Effector memory CD8-positive, alpha-beta T cell (primary cell): ENCODE measurements around the gene RMI2.
A peak's percentile ranks its signal among the peaks of the same experiment; 100 is the strongest.
"Not testable (repeated sequence)": the region's sequence is repeated elsewhere in the genome, so short reads cannot be mapped to it uniquely, and the experiment has no call there.

Experiments used
- ATAC-seq: fragments of 150-1000 bp; cut with Tn5 transposase; replicated peaks from 2 replicates; pipeline ENCODE4 v1.10.0; 2021; ENCODE audit warnings: mild to moderate bottlenecking, moderate library complexity
- DNase-seq, 3 experiments: peaks; one replicate each; pipeline ENCODE4 v3.0.0; 2021
- H3K27ac Mint-ChIP-seq, 2 donors: one replicate each; pipeline ENCODE4 v1.8.0; 2022; ENCODE audit warnings: mild to moderate bottlenecking in 2 of 2, mixed read lengths in 2 of 2, moderate library complexity in 2 of 2
- H3K27me3 Mint-ChIP-seq, 2 donors: one replicate each; pipeline ENCODE4 v1.8.0; 2022; ENCODE audit warnings: mixed read lengths in 2 of 2
- H3K36me3 Mint-ChIP-seq: one replicate; pipeline ENCODE4 v1.8.0; 2022; ENCODE audit warnings: mild to moderate bottlenecking, moderate library complexity, mixed read lengths; ENCODE audit not compliant: insufficient read depth
- H3K4me1 Mint-ChIP-seq, 2 donors: one replicate each; pipeline ENCODE4 v1.8.0; 2022; ENCODE audit warnings: low read depth in 2 of 2, mixed read lengths in 2 of 2
- H3K4me3 Mint-ChIP-seq, 2 donors: one replicate each; pipeline ENCODE4 v1.8.0; 2022; ENCODE audit warnings: mild to moderate bottlenecking in 2 of 2, mixed read lengths in 2 of 2, moderate library complexity in 2 of 2
- H3K9me3 Mint-ChIP-seq, 2 donors: one replicate each; pipeline ENCODE4 v1.8.0; 2022; ENCODE audit warnings: mixed read lengths in 2 of 2
- total RNA-seq, 9 experiments: gene quantifications; one replicate each; lab custom pipeline; 2026; lab: John Stamatoyannopoulos, UW

Gene RMI2
- total RNA-seq, result 0.13 to 4.8 (median 1.3) reads per million in 9 experiments

GRCh38 chr16:11345040-11345862 is at the start of gene RMI2:
Gene RMI2, plus strand, starts transcription at chr16:11345459. Its CDS starts 13 bp downstream, at chr16:11345472.
- Mint-ChIP-seq H3K9me3 (no peaks in the 10 kb centered on the region), H3K36me3 (peaks cover 11% of the 10 kb centered on the region), H3K4me3 (peak within 1 kb of the TSS; percentile 84 to 86), H3K4me1 (peaks cover 5 to 11% of the 10 kb centered on the region in 2 donors), H3K27me3 (peaks cover 0 to 40% of the 10 kb centered on the region in 2 donors), H3K27ac (peak within 1 kb of the TSS in 1 of 2 donors; percentile 78)
- DNase-seq, result peak; percentile 90 to 93 (median 92)
- peak; percentile 99 for ATAC-seq

GRCh38 chr16:11295672-11296071 is 49.6 kb upstream of the RMI2 start:
- Mint-ChIP-seq H3K27ac (no peak overlapping the region), H3K27me3 (peaks cover 18 to 36% of the 10 kb centered on the region in 2 donors), H3K4me3 (no peak overlapping the region), H3K36me3 (no peaks in the 10 kb centered on the region), H3K9me3 (no peaks in the 10 kb centered on the region), H3K4me1 (peaks cover 8 to 15% of the 10 kb centered on the region in 2 donors)
- no peak for DNase-seq
- ATAC-seq, result no peak

DNA sequence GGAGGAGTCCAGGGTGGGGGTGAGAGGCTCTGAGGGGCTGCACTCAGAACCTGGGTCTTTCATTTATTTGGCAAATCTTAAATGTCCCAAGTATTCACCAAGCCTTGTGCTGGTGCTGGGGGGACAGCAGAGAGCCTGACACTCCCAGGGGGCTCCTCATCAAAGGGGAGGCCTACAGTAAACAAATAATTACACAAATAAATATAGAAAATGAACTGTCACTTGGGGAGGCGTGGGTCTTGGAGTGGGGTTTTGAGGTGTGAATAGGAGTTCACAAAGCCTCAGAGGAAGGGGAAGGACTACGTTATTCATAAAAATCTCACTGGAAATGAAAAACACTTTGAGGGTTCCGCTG is 48.9 kb upstream of the RMI2 start:
- peaks cover 16 to 30% of the 10 kb centered on the region in 2 donors for H3K27me3 Mint-ChIP-seq
- H3K4me3 Mint-ChIP-seq, result peak overlapping the region in 1 of 2 donors; percentile 8
- H3K36me3 Mint-ChIP-seq, result no peaks in the 10 kb centered on the region
- H3K4me1 Mint-ChIP-seq, result peaks cover 8 to 15% of the 10 kb centered on the region in 2 donors
- no peak for DNase-seq
- no peak overlapping the region for H3K27ac Mint-ChIP-seq
- no peaks in the 10 kb centered on the region for H3K9me3 Mint-ChIP-seq
- ATAC-seq, result no peak

GRCh38 chr16:11296706-11297491 is 48.4 kb upstream of the RMI2 start:
- Mint-ChIP-seq H3K27me3 (peaks cover 10 to 24% of the 10 kb centered on the region in 2 donors), H3K27ac (no peak overlapping the region), H3K9me3 (no peaks in the 10 kb centered on the region), H3K4me1 (peaks cover 8 to 15% of the 10 kb centered on the region in 2 donors), H3K4me3 (peak overlapping the region; percentile 70 to 76), H3K36me3 (no peaks in the 10 kb centered on the region)
- no peak for ATAC-seq
- DNase-seq, result no peak

- Mint-ChIP-seq H3K36me3 (no peaks in the 10 kb centered on the region), H3K27ac (no peak overlapping the region), H3K4me1 (peaks cover 8 to 15% of the 10 kb centered on the region in 2 donors), H3K27me3 (peaks cover 9 to 17% of the 10 kb centered on the region in 2 donors), H3K9me3 (no peaks in the 10 kb centered on the region), H3K4me3 (peak overlapping the region; percentile 70 to 76)
- ATAC-seq (peak; percentile 98), DNase-seq (peak; percentile 62 to 74 (median 69))
These were observed 47.6 kb upstream of the RMI2 start for GRCh38 chr16:11297492-11298142.

DNA sequence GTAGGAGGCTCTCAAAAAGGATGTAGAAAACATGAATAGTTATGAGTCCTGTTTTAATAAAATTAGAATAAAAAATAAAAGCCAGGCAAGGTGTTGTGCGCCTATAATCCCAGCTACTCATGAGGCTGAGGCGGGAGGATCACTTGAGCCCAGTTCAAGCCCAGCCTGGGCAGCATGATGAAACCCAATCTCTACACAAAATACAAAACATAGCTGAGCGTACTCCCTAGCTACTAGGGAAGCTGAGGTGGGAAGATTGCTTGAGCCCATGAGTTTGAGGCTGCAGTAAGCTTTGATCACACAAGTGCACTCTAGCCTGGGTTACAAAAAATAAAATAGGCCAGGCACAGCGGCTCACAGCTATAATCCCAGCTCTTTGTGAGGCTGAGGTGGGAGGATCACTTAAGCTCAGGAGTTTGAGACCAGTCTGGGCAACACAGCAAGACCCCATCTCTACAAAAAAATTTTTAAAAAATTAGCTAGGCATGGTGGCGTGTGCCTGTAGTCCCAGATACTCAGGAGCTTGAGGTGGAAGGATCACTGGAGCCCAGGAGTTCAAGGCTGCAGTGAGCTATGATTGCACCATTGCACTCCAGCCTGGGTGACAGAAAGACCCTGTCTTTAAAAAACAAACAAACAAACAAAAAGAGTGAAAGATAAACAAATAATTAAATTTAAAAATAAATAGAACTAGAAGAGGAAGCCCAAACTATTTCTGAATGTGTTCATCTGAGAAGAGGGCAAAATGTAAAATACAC is 46.9 kb upstream of the RMI2 start:
- H3K4me3 Mint-ChIP-seq, result peak overlapping the region; percentile 70 to 76
- no peaks in the 10 kb centered on the region for H3K9me3 Mint-ChIP-seq
- no peaks in the 10 kb centered on the region for H3K36me3 Mint-ChIP-seq
- peaks cover 3 to 15% of the 10 kb centered on the region in 2 donors for H3K27me3 Mint-ChIP-seq
- H3K27ac Mint-ChIP-seq, result no peak overlapping the region
- peaks cover 8 to 15% of the 10 kb centered on the region in 2 donors for H3K4me1 Mint-ChIP-seq
- DNase-seq (no peak), ATAC-seq (no peak)

DNA sequence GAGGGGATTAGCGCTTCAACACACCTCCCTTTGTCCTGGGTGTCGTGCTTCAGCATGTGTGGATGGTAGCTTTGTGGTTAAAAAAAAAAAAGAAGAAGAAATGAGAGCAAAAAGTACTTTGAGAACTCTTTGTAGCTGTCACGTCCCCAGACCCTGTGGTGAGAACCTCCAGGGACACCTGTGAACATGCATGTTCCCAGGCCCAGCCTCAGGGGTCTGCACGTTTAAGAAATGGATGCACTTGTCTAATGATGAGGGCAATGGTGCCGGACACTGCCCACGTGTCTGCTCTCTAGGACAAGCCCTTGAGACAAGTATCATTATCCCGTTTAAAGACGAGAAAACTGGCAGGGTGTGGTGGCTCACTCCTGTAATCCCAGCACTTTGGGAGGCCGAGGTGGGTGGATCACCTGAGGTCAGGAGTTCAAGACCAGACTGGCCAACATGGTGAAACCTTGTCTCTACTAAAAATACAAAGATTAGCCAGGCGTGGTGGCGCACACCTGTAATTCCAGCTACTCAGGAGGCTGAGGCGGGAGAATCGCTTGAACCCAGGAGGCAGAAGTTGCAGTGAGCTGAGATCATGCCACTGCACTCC is 46.2 kb upstream of the RMI2 start:
- not testable (repeated sequence) for H3K36me3 Mint-ChIP-seq, ATAC-seq, H3K9me3 Mint-ChIP-seq, H3K27ac Mint-ChIP-seq, H3K4me3 Mint-ChIP-seq, DNase-seq
- peaks cover 8 to 15% of the 10 kb centered on the region in 2 donors for H3K4me1 Mint-ChIP-seq
- H3K27me3 Mint-ChIP-seq, result peaks cover 0 to 13% of the 10 kb centered on the region in 2 donors

DNA sequence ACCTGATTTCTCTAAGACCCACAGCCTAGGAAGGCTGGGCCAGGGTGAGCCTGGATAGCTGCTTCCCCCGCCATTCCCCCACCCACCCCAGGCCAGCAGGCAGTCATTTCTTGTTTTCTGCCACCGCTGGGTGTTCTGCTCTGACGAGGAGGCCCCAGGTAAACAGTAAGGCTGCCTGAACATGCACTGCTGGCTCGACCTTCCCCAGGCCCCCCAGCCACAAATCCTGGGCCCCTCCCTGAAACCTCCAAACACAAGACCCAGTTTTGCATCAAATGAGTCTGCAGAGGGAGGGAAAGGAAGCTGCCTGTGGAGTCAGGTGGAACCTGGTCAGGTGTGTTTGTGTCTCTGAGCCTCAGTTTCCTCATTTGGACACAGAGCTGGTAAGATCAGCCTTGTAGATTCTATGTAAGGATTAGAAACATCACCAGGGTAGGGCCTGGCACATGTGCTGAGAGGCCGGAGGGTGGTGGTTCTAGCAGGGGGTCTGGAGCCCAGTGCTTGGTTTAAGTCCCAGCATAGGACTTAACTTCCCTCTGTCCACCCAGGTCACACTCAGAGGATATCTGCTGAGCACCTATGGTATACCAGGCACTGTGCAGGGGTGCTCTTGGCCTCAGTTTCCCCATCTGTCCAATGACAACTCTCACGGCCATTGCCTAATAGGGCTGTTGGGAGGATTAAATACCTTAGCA is 45.2 kb upstream of the RMI2 start:
- Mint-ChIP-seq H3K36me3 (no peaks in the 10 kb centered on the region), H3K27me3 (peaks cover 0 to 15% of the 10 kb centered on the region in 2 donors), H3K4me3 (no peak overlapping the region), H3K27ac (no peak overlapping the region), H3K4me1 (peaks cover 8 to 15% of the 10 kb centered on the region in 2 donors), H3K9me3 (no peaks in the 10 kb centered on the region)
- DNase-seq, result no peak
- ATAC-seq, result no peak

- H3K9me3 Mint-ChIP-seq, result no peaks in the 10 kb centered on the region
- peaks cover 0 to 15% of the 10 kb centered on the region in 2 donors for H3K27me3 Mint-ChIP-seq
- ATAC-seq (no peak), DNase-seq (no peak)
- peaks cover 8 to 15% of the 10 kb centered on the region in 2 donors for H3K4me1 Mint-ChIP-seq
- H3K27ac Mint-ChIP-seq, result no peak overlapping the region
- H3K36me3 Mint-ChIP-seq, result no peaks in the 10 kb centered on the region
- H3K4me3 Mint-ChIP-seq, result no peak overlapping the region
These were observed 44.7 kb upstream of the RMI2 start for GRCh38 chr16:11300560-11300892.

DNA sequence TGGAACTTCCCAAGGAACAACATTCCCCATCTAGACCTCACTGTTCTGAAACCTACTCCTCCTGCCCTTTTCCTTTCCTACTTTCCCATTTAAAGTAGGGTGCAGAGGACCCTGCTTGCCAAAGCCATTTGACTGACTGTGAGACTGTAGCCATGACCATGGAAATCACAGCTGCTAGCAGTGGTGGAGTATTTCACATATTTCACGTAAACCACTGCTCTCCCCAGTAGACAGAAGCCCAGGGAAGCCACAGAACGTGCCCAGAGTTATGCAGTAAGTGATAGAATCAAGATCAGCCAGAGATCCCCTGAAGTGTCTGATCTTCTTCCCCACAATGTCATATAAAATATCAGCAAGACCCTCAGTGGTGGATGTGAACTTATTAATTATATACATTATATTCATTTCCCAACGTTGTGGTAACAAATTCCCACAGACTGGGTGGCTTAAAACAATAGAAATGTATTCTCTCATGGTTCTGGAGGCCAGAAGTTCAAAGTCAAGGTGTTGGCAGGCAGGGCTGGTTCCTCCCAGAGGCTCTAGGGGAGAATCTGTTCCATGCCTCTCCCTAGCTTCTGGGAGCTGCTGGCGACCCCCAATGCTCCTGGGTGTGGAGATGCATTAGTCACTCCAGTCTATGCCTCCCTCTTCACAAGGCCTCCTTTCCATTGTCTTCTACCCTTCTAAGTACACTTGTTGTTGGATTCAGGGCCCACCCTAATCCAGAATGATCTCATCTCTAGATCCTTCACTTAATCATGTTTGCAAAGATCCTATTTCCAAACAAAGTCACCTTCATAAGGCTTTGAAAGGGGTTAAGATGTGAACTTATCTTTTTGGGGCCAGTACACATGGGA is 43.4 kb upstream of the RMI2 start:
- no peak for ATAC-seq
- H3K4me3 Mint-ChIP-seq, result no peak overlapping the region
- no peak overlapping the region for H3K27ac Mint-ChIP-seq

DNA sequence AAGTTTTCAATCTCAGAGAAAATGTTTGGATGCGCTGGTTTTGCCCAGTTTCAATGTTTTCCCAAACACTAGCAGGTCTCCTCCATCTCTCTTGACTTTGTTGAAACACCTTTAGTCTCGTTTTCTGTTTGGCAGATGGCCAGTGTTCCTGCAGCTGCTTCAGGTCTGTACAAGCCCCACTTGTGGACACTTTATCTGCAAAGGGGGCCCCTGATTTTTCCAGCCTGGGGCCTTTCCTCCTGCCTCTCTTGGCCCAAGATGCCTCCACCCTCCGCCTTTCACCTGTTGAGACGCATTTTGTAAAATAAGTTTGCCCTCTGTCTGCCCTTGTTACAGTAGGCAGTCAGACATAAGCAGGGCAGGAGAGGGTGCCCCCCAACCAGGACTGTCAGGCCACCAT is 42.3 kb upstream of the RMI2 start:
- ATAC-seq (no peak), DNase-seq (no peak)
- Mint-ChIP-seq H3K4me1 (peaks cover 0 to 2% of the 10 kb centered on the region in 2 donors), H3K4me3 (no peak overlapping the region), H3K27ac (no peak overlapping the region), H3K9me3 (no peaks in the 10 kb centered on the region), H3K27me3 (peaks cover 0 to 15% of the 10 kb centered on the region in 2 donors), H3K36me3 (no peaks in the 10 kb centered on the region)

More for the DNA sequence above, 43.4 kb upstream of the RMI2 start:
- H3K4me1 Mint-ChIP-seq, result peaks cover 8 to 13% of the 10 kb centered on the region in 2 donors
- no peak for DNase-seq
- no peaks in the 10 kb centered on the region for H3K36me3 Mint-ChIP-seq
- no peaks in the 10 kb centered on the region for H3K9me3 Mint-ChIP-seq
- peaks cover 0 to 15% of the 10 kb centered on the region in 2 donors for H3K27me3 Mint-ChIP-seq
